ENCODE results near the gene POSTN. TPM values are rescaled to one million over a fixed set of nuclear protein-coding genes. Genes with fewer than 3 reads are reported as not detected.
A peak's percentile ranks its signal among the peaks of the same experiment; 100 is the strongest.

Gene POSTN
- total RNA-seq, 1 donor: 1,081 TPM

DNA sequence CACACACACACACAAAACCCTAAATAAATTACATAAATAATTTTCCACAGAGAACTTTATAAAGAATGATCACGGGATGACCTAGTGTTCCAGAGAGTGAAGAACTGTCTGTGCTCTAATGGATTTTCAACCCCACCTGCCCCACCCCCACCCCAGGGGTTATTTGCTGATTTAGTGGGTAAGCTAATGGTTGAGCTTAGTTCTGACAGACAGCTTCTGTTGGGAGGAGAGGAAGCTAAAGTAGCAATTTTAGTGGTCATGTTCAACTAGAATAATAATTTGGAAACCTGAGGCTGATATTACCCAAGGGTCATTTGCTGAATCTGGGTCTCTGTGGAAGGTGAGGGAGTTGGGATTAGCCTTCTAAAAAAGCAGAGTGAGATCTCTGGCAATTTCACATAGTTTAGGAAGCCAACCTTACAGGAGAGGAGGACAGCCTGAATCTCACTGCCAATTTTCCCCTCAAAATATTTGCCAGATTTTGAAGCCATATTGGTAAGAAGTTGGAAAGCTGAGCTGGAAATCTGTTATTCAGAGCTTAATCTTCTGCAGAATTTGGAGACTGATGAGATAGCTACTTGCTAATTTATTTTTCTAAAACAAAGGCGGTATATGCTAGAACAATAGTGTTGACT is 68.7 kb downstream of the POSTN start:
- H3K79me2 ChIP-seq (ENCODE audit: insufficient read depth, low read length): no peaks in the 10 kb centered on the region
- no peaks in the 10 kb centered on the region for H3K27me3 ChIP-seq (ENCODE audit: insufficient read depth, low read length)
- H3K4me1 ChIP-seq (ENCODE audit: insufficient read depth, low read length): peaks cover 34% of the 10 kb centered on the region
- H4K20me1 ChIP-seq (ENCODE audit: insufficient read depth, low read length): no peaks in the 10 kb centered on the region
- H2AFZ ChIP-seq (ENCODE audit: low read length): no peak overlapping the region
- H3K9me3 ChIP-seq (ENCODE audit: low read depth, low read length): no peaks in the 10 kb centered on the region
- H3K4me3 ChIP-seq (ENCODE audit: insufficient read depth, low read length): no peak overlapping the region
- DNase-seq (ENCODE audit: insufficient read length, low spot score, missing footprints): no peak
- peak overlapping the region; percentile 92 for H3K27ac ChIP-seq (ENCODE audit: low read depth, low read length)
- no peak for TF ChIP-seq CTCF (IDR thresholded peaks at IDR 0.05; ENCODE audit: extremely low read depth, low read depth, low read length)
- no peaks in the 10 kb centered on the region for H3K36me3 ChIP-seq (ENCODE audit: insufficient read depth, low read length)
- H3K4me2 ChIP-seq (ENCODE audit: insufficient read depth, low read length): no peak overlapping the region

DNA sequence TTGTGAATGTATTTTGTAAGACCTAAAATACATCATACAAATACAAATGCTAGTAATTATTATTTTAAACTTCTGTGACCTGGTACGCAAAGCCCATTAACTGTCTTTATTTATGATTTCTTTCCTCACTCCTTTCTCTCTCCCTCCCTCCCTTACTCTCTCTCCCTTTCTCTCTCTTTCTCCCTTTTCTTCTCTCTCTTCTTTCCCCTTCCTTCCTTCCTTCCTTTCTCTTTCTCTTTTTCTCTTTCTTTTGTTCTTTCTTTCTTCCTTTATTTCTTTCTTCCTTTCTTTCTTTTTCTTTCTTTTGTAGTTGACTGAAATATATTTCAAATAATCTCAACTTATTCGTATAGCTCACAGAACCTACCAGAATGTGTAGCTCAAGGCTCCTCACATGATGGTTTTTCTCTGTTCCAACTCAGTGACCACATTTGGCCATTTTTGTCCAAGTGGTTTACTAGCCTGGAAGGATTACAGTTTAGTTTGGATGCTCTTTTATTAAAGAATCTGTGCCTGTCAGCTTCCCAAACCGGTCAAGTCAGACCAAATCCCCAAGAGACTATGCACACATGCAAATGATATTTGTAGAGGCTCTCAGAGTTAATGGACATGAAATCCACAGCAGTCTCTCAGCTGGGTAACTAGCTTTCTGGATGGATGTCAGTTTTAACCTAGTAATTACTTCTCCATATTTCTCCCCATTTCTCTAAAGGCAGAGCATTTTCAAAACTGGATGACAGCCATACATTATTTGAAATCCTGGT is 71.7 kb downstream of the POSTN start:
- Histone ChIP-seq H3K4me2 (ENCODE audit: insufficient read depth, low read length) (peak overlapping the region; percentile 44), H3K4me1 (ENCODE audit: insufficient read depth, low read length) (peaks cover 20% of the 10 kb centered on the region), H3K4me3 (ENCODE audit: insufficient read depth, low read length) (no peak overlapping the region), H3K79me2 (ENCODE audit: insufficient read depth, low read length) (no peaks in the 10 kb centered on the region), H3K27me3 (ENCODE audit: insufficient read depth, low read length) (no peaks in the 10 kb centered on the region), H3K36me3 (ENCODE audit: insufficient read depth, low read length) (no peaks in the 10 kb centered on the region), H3K9me3 (ENCODE audit: low read depth, low read length) (no peaks in the 10 kb centered on the region), H3K27ac (ENCODE audit: low read depth, low read length) (peak overlapping the region; percentile 92), H2AFZ (ENCODE audit: low read length) (peak overlapping the region; percentile 32), H4K20me1 (ENCODE audit: insufficient read depth, low read length) (no peaks in the 10 kb centered on the region)
- DNase-seq (ENCODE audit: insufficient read length, low spot score, missing footprints): peak; percentile 66
- no peak for TF ChIP-seq CTCF (IDR thresholded peaks at IDR 0.05; ENCODE audit: extremely low read depth, low read depth, low read length)

GRCh38 chr13:37515226-37515625 is 83.3 kb downstream of the POSTN start:
- Histone ChIP-seq H3K27me3 (ENCODE audit: insufficient read depth, low read length) (no peaks in the 10 kb centered on the region), H4K20me1 (ENCODE audit: insufficient read depth, low read length) (no peaks in the 10 kb centered on the region), H2AFZ (ENCODE audit: low read length) (no peak overlapping the region), H3K36me3 (ENCODE audit: insufficient read depth, low read length) (no peaks in the 10 kb centered on the region), H3K4me3 (ENCODE audit: insufficient read depth, low read length) (no peak overlapping the region), H3K9me3 (ENCODE audit: low read depth, low read length) (no peaks in the 10 kb centered on the region), H3K4me2 (ENCODE audit: insufficient read depth, low read length) (no peak overlapping the region), H3K27ac (ENCODE audit: low read depth, low read length) (no peak overlapping the region), H3K4me1 (ENCODE audit: insufficient read depth, low read length) (peaks cover under 1% of the 10 kb centered on the region), H3K79me2 (ENCODE audit: insufficient read depth, low read length) (no peaks in the 10 kb centered on the region)
- no peak for DNase-seq (ENCODE audit: insufficient read length, low spot score, missing footprints)
- no peak for TF ChIP-seq CTCF (IDR thresholded peaks at IDR 0.05; ENCODE audit: extremely low read depth, low read depth, low read length)
